Endothelial cell of hepatic sinusoid (primary cell): Measurements from ENCODE around the gene GPR4.

Experiments
- in situ Hi-C: cut with HindIII; loops from 2 replicates; pipeline ENCODE4 v1.10.0; 2017; ENCODE audit warnings: low sequenced_read_pairs

Gene GPR4

GRCh38 chr19:45601524-45602374 lies at the start of gene GPR4:
Gene GPR4, minus strand, starts transcription at chr19:45602212. Its CDS starts 10,346 bp downstream, at chr19:45591866.
- in situ Hi-C loops: no loop called here

GRCh38 chr19:45650722-45651121 lies 48.7 kb upstream of the GPR4 start:
- in situ Hi-C loops: no loop called here

- in situ Hi-C loops: no loop called here
Observed at GRCh38 chr19:45646345-45646698, 44.3 kb upstream of the GPR4 start.

- in situ Hi-C loops: no loop called here
Observed at GRCh38 chr19:45645631-45646344, 43.8 kb upstream of the GPR4 start.

- in situ Hi-C loops: no loop called here
Observed at GRCh38 chr19:45645068-45645630, 43.1 kb upstream of the GPR4 start.

GRCh38 chr19:45643927-45644771 lies 42.1 kb upstream of the GPR4 start:
- in situ Hi-C loops: loop anchor here (5.0 kb wide), 1 partner anchor 87 kb away; no protein-coding TSS in a partner anchor

GRCh38 chr19:45643024-45643926 lies 41.3 kb upstream of the GPR4 start:
- in situ Hi-C loops: loop anchor here (5.0 kb wide), 1 partner anchor 86 kb away; no protein-coding TSS in a partner anchor

GRCh38 chr19:45641274-45642105 lies 39.5 kb upstream of the GPR4 start:
- in situ Hi-C loops: loop anchor here (5.0 kb wide), 1 partner anchor 84 kb away; no protein-coding TSS in a partner anchor

GRCh38 chr19:45640849-45641273 lies 38.8 kb upstream of the GPR4 start:
- in situ Hi-C loops: loop anchor here (5.0 kb wide), 1 partner anchor 84 kb away; no protein-coding TSS in a partner anchor

GRCh38 chr19:45638930-45639729 lies 37.1 kb upstream of the GPR4 start, which contains the start of gene EML2:
Gene EML2, minus strand, starts transcription at chr19:45639397. Its CDS starts 21 bp downstream, at chr19:45639376.
- in situ Hi-C loops: no loop called here

GRCh38 chr19:45637890-45638667 lies 36.1 kb upstream of the GPR4 start:
- in situ Hi-C loops: no loop called here

GRCh38 chr19:45636902-45637301 lies 34.9 kb upstream of the GPR4 start:
- in situ Hi-C loops: no loop called here

GRCh38 chr19:45636275-45636674 lies 34.3 kb upstream of the GPR4 start:
- in situ Hi-C loops: no loop called here

- in situ Hi-C loops: no loop called here
Observed at GRCh38 chr19:45632468-45633196, 30.6 kb upstream of the GPR4 start.

- in situ Hi-C loops: no loop called here
Observed at GRCh38 chr19:45630463-45630862, 28.5 kb upstream of the GPR4 start.

- in situ Hi-C loops: no loop called here
Observed at GRCh38 chr19:45629704-45630103, 27.7 kb upstream of the GPR4 start.
